NCI-H1048 (cell line): ENCODE measurements around the gene ARHGEF3.
"Not testable (repeated sequence)": the region's sequence is repeated elsewhere in the genome, so short reads cannot be mapped to it uniquely, and the experiment has no call there.

Source experiments
- DNase-seq: peaks from one replicate; lab custom pipeline; 2025; lab: John Stamatoyannopoulos, UW

ARHGEF3 gene

DNA sequence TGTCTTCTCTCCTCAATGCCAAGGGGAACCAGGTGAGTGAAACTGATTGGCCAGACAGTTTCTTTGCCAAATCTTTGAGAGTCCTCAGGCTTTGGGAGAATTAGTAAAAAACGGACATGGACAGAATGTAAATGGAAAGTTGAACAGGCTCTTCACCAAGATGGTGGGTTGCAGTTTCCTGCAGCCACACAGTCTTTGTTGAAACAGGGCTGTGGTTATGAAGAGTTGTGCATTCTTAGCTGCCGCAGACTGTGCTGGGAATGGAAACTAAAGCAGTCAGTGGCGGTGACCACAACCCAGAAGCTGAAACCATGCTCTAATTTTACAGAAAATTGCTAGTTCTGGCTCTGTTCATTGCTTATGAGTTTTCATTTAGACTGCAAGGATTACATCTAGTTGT is 76.6 kb downstream of the ARHGEF3 start:
- no peak for DNase-seq

DNA sequence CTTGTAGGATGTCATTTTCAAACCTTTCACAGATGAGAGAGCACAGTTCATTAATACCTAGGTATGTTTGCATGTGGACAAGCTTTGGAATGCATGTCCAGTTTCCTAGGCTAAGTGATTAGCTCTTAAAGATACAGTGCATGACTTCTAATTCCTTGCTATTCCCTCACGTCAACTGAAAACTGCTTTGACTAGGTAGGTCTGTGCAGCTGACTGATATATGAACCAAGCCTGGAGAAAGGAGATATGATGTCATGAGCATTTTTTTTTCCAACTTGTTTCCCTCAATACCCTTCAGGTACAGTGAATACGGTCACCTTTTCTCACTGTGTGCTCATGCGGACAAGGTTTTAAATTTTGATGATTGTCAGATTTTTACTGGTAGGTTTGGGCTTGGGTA is 77.1 kb downstream of the ARHGEF3 start:
- DNase-seq, result no peak

DNA sequence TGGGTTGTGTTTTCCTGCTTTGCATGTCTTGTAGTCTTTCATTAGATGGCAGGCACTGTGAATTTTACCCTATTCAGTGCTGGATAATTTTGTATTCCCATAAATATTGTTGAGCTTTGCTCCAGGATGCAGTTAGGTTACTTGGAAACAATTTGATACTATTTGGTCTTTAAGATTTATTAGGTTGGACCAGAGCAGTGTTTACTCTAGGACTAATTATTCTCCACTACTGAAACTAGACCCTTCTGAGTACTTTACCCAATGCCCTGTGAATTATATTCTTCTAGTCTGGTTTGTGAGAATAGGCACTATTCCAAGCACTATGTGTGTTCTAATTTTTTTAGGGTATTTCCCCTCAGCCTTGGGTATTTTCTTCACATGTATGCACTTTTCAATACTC is 80.9 kb downstream of the ARHGEF3 start:
- no peak for DNase-seq

GRCh38 chr3:56718809-56719208 is 82.9 kb downstream of the ARHGEF3 start:
- DNase-seq, result not testable (repeated sequence)

- no peak for DNase-seq
Measured at GRCh38 chr3:56711344-56711743, 90.4 kb downstream of the ARHGEF3 start.

DNA sequence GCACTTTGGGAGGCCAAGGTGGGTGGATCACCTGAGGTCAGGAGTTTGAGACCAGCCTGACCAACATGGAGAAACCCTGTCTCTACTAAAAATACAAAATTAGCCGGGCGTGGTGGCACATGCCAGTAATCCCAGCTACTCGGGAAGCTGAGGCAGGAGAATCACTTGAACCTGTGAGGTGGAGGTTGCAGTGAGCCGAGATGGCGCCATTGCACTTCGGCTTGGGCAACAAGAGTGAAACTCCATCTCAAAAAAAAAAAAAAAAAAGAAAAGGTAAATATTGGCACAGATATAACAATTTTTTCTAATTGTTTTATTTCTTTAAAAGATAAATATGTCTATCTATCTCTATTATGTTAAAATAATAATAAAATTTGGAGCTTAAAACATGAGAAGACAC is 94.3 kb downstream of the ARHGEF3 start:
- DNase-seq, result not testable (repeated sequence)

DNA sequence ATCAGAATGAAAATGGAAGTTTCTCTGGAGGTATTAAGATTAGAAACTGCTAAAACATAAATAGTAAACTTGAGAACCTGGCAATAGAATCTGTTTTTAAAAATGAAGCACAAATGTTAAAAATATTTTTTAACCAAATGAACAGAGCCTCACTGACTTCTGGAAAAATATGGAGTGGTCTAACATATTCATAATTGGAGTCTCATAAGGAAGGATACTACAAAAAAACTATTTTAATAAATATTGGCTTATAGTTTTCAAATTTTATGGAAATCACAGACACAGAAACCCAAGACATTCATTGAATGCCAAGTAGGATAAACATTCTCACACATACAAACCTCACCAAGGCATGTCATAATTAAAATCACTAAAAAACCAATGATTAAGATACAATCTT is 95.1 kb downstream of the ARHGEF3 start:
- no peak for DNase-seq

- no peak for DNase-seq
Measured at GRCh38 chr3:56704706-56705105, 97.0 kb downstream of the ARHGEF3 start.

DNA sequence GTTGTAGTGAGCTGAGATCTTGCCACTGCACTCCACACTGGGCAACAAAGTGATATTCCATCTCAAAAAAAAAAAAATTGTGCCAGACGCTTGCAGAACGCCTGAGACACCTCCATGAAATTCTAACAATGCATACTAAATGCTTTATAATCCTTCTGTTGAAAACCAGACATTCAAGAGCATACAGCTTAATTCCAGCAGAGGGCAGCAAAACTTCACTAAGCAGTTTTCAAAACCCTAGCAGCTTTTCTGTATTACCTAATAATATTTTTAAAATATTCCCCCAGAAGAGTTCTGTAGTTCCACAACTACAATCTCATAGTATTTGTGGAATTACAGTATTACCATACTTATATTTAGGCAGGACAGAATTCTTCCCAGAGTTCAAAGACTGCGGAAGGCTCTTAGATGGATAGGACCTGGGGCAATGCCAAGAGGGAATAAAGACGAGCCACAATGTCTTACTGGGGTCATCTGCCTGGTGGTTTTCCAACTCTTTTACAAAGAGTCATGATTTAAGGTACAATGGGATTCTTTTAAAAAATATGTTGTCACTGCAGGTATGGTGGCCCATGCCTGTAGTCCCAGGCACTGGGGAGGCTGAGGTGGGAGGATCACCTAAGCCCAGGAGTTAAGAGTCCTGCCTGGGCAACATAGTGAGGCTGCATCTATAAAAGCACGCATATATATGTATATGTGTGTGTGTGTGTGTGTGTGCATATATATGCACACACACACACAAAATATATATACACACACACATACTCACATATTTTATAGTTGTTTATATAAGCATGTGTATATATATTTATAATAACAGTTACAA is 99.0 kb downstream of the ARHGEF3 start:
- DNase-seq, result peak; percentile 45

DNA sequence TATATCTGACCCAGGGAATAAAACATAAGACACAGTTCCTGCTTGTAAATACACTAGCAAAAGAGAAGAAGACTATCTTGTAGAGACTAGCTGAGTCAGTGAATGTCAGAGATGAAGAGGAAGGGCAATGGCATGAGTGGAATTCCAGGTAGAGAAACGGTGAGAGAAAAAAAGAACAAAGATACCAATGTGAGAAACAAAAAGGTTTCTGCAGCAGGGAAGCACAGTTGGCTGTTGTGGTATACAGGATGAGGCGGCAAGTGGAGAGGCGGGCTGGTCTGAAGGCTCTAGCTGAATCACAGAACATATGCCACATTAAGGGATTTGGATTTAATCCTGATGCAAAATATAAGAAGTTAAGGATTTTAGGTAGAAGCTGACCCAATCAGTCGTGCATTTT is 101.6 kb downstream of the ARHGEF3 start:
- DNase-seq, result no peak

- DNase-seq, result no peak
Measured at GRCh38 chr3:56694867-56695683, 106.7 kb downstream of the ARHGEF3 start.

DNA sequence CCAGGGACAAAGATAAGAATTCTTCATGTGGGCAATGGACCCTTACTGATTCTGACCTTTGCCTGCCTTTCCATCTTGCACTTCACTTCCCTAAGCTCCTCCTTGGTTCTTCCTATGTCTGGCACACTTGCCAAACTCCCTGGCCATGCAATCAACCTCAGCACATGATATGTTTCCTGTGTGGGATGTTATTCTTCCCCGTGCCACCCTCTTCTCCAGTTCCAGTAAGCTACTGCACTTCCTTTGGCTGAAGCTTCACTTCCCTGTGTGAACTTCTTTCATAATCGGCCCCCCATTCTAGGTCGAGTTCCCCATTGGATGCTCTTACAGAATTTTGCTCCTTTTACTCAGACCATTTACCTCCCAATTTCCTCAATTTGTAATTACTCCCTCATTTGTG is 108.0 kb downstream of the ARHGEF3 start:
- DNase-seq, result no peak

GRCh38 chr3:56692520-56693433 is 109.0 kb downstream of the ARHGEF3 start:
- DNase-seq, result not testable (repeated sequence)

GRCh38 chr3:56692001-56692365 is 109.8 kb downstream of the ARHGEF3 start:
- DNase-seq, result not testable (repeated sequence)

- DNase-seq, result no peak
Measured at GRCh38 chr3:56691165-56692000, 110.4 kb downstream of the ARHGEF3 start.

GRCh38 chr3:56689303-56689702 is 112.4 kb downstream of the ARHGEF3 start:
- no peak for DNase-seq

DNA sequence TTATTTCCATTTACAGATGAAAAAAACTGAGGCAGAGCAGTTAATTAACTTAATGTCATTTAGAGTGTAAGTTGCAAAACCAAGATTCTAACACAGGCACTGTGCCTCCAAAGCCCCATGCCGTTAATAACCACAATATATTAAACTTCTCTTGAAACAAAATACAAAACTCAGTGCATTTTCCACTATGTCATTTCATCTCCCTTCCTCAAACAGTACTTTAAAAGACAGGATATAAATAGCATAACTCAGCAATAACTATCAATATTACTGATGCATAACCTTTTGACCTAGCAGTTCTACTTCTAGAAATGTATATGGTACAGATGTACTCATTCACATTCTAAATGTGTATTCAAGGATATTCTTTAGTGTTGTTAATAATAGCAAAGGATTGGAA is 113.6 kb downstream of the ARHGEF3 start:
- no peak for DNase-seq

DNA sequence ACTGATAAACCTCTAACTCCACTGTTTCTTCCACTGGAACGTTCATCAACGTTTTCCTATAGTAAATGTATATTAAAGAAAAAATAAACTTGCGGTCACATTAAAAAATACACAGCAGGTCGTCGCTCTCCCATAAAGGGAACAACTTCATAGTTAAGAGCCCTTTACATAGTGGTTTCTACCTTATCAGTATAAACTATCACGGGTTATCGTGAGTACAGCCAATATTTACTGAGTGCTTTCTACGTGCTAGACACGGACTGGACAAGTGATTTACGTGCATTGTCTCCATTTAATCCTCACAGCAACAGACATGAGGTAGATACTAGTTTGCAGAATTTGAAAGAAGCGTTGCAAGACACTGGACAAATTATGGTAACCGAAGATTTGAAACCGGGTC is 117.7 kb downstream of the ARHGEF3 start:
- DNase-seq, result no peak

DNA sequence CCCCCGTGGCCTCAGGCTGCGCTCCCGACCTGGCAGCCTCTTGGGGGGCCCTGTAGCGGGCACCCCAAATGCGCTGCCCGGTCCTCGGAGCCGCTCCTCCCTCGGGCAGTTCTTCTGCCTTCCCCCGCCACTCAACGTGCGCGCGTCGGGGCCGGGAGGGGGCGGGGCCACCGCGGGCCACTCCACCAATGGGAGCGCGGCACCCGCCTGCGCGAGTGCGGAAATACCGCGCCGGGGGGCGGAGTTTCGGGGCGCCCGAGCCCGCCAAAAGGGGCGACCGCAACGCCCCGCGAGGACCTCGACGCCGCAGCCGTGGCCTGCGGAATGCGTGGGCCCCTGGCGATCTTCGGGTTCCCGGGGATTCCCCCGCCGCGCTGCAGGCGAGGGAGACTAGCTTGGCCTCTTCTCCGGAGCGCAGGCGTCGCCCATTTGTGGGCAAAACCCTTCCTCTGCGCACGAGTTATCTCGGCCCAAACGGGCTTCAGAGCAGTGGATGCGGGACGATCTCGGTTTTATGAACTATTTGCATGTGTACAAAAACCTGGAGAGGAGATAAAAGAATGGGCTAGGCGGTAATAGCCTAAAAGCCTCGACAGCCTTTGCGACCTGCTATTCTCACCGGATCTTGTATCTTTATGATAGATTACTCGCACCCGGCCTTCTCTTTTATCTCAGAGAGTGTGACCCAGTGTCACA is 118.5 kb downstream of the ARHGEF3 start, which contains the start of gene TASOR:
Gene TASOR (minus strand): TSS at position 144 of the 696 bp plus-strand sequence. CDS start 259 bp downstream, outside the sequence.
- peak; percentile 30 for DNase-seq

GRCh38 chr3:56682462-56683121 is 119.2 kb downstream of the ARHGEF3 start:
- no peak for DNase-seq
